Endothelial cell (in vitro differentiated cells): ENCODE data around the gene BMP4. TPM values are rescaled to one million over a fixed set of nuclear protein-coding genes. Genes with fewer than 3 reads are reported as not detected.
A peak's percentile ranks its signal among the peaks of the same experiment; 100 is the strongest.

Experiments used
- DNase-seq: peaks from one replicate; pipeline ENCODE4 v3.0.0; 2021; ENCODE audit warnings: low spot score
- H3K27ac Mint-ChIP-seq: one replicate; pipeline ENCODE4 v1.8.0; 2021; ENCODE audit warnings: mixed read lengths, inconsistent platforms; ENCODE audit not compliant: unreplicated experiment
- H3K27me3 Mint-ChIP-seq: one replicate; pipeline ENCODE4 v1.8.0; 2021; ENCODE audit warnings: mild to moderate bottlenecking, moderate library complexity, mixed read lengths, inconsistent platforms; ENCODE audit not compliant: unreplicated experiment
- H3K36me3 Mint-ChIP-seq: one replicate; pipeline ENCODE4 v1.8.0; 2021; ENCODE audit warnings: mild to moderate bottlenecking, low read depth, mixed read lengths, inconsistent platforms; ENCODE audit not compliant: unreplicated experiment
- H3K4me1 Mint-ChIP-seq: one replicate; pipeline ENCODE4 v1.8.0; 2021; ENCODE audit warnings: mild to moderate bottlenecking, mixed read lengths, inconsistent platforms; ENCODE audit not compliant: unreplicated experiment
- H3K4me3 Mint-ChIP-seq: one replicate; pipeline ENCODE4 v1.8.0; 2021; ENCODE audit warnings: mild to moderate bottlenecking, mixed read lengths, inconsistent platforms; ENCODE audit not compliant: unreplicated experiment
- H3K9me3 Mint-ChIP-seq: one replicate; pipeline ENCODE4 v1.8.0; 2021; ENCODE audit warnings: mixed read lengths, inconsistent platforms; ENCODE audit not compliant: unreplicated experiment
- CTCF ChIP-seq: fragments of 200-600 bp; sonication (generic); IDR thresholded peaks from one replicate; pipeline ENCODE4 v1.5.0; 2021; ENCODE audit warnings: antibody characterized with exemption; ENCODE audit not compliant: unreplicated experiment
- total RNA-seq: library from RNA; stranded (reverse); fragmentation: NEBNext Ultra II Directional; extraction: Animal tissue kit (Norgen Biotek cat#: 25700); gene quantifications from one replicate; pipeline ENCODE4 v1.2.1, GENCODE V29; 2021; ENCODE audit not compliant: unreplicated experiment

The BMP4 gene
- total RNA-seq, 1 donor from 2014 or later: 101 TPM

GRCh38 chr14:53938136-53938837 is 18.3 kb downstream of the BMP4 start:
- TF ChIP-seq CTCF: no peak
- H3K36me3 Mint-ChIP-seq: no peaks in the 10 kb centered on the region
- H3K27me3 Mint-ChIP-seq: no peaks in the 10 kb centered on the region
- no peak for DNase-seq
- H3K4me3 Mint-ChIP-seq: no peak overlapping the region
- H3K9me3 Mint-ChIP-seq: no peaks in the 10 kb centered on the region
- H3K27ac Mint-ChIP-seq: no peak overlapping the region
- H3K4me1 Mint-ChIP-seq: peaks cover 11% of the 10 kb centered on the region

GRCh38 chr14:53934778-53935414 is 21.7 kb downstream of the BMP4 start:
- Mint-ChIP-seq H3K9me3 (no peaks in the 10 kb centered on the region), H3K4me1 (no peaks in the 10 kb centered on the region), H3K27ac (no peak overlapping the region), H3K4me3 (no peak overlapping the region), H3K27me3 (no peaks in the 10 kb centered on the region), H3K36me3 (no peaks in the 10 kb centered on the region)
- TF ChIP-seq CTCF: no peak
- no peak for DNase-seq

- no peaks in the 10 kb centered on the region for H3K4me1 Mint-ChIP-seq
- H3K27ac Mint-ChIP-seq: no peak overlapping the region
- no peaks in the 10 kb centered on the region for H3K9me3 Mint-ChIP-seq
- no peaks in the 10 kb centered on the region for H3K36me3 Mint-ChIP-seq
- TF ChIP-seq CTCF: no peak
- no peak overlapping the region for H3K4me3 Mint-ChIP-seq
- no peak for DNase-seq
- H3K27me3 Mint-ChIP-seq: no peaks in the 10 kb centered on the region
Observed at GRCh38 chr14:53932966-53933365, 23.7 kb downstream of the BMP4 start.

GRCh38 chr14:53929871-53930715 is 26.5 kb downstream of the BMP4 start:
- Mint-ChIP-seq H3K9me3 (no peaks in the 10 kb centered on the region), H3K36me3 (no peaks in the 10 kb centered on the region), H3K27ac (no peak overlapping the region), H3K27me3 (no peaks in the 10 kb centered on the region), H3K4me3 (no peak overlapping the region), H3K4me1 (no peaks in the 10 kb centered on the region)
- TF ChIP-seq CTCF: peak; percentile 49
- peak; percentile 21 for DNase-seq
